MM.1S (cell line): ENCODE results near the gene YWHAQ.

ENCODE experiments used
- DNase-seq: peaks from one replicate; pipeline ENCODE4 v3.0.0-alpha.2; 2015
- H2AFZ ChIP-seq: fragments of 300-600 bp; sonication (generic); 2 replicates; pipeline ENCODE4 v1.6.0; 2016; ENCODE audit warnings: antibody characterized with exemption, low read length
- H3F3A ChIP-seq: fragments of 300-600 bp; sonication (generic); 2 replicates; pipeline ENCODE4 v1.6.1; 2016; ENCODE audit warnings: mild to moderate bottlenecking, antibody characterized with exemption, low read length, moderate library complexity, mixed read lengths; ENCODE audit not compliant: insufficient read depth
- H3K27ac ChIP-seq: fragments of 300-600 bp; sonication (generic); 2 replicates; pipeline ENCODE4 v1.5.1; 2016; ENCODE audit warnings: mild to moderate bottlenecking, low read length
- H3K27me3 ChIP-seq: fragments of 300-600 bp; sonication (generic); replicated peaks from 2 replicates; pipeline ENCODE4 v1.6.0; 2016; ENCODE audit warnings: low read length; ENCODE audit not compliant: insufficient read depth
- H3K36me3 ChIP-seq: fragments of 300-600 bp; sonication (generic); replicated peaks from 2 replicates; pipeline ENCODE4 v1.6.1; 2016; ENCODE audit warnings: mild to moderate bottlenecking, low read length, mixed read lengths; ENCODE audit not compliant: insufficient read depth
- H3K4me1 ChIP-seq: fragments of 300-600 bp; sonication (generic); 2 replicates; pipeline ENCODE4 v1.6.1; 2016; ENCODE audit warnings: low read length, mixed read lengths
- H3K4me2 ChIP-seq: fragments of 300-600 bp; sonication (generic); 2 replicates; pipeline ENCODE4 v1.6.0; 2016; ENCODE audit warnings: low read depth, low read length
- H3K4me3 ChIP-seq: fragments of 300-600 bp; sonication (generic); 2 replicates; pipeline ENCODE4 v1.5.1; 2016; ENCODE audit warnings: low read length, mixed read lengths
- H3K79me2 ChIP-seq: fragments of 300-600 bp; sonication (generic); 2 replicates; pipeline ENCODE4 v1.6.1; 2016; ENCODE audit warnings: mixed run types, low read length, mixed read lengths
- H3K9ac ChIP-seq: fragments of 300-600 bp; sonication (generic); 2 replicates; pipeline ENCODE4 v1.6.1; 2016; ENCODE audit warnings: low read length, mixed read lengths
- H3K9me2 ChIP-seq: fragments of 300-600 bp; sonication (generic); replicated peaks from 2 replicates; pipeline ENCODE4 v1.6.1; 2016; ENCODE audit warnings: mild to moderate bottlenecking, low read length, mixed read lengths; ENCODE audit not compliant: insufficient read depth
- H3K9me3 ChIP-seq: fragments of 300-600 bp; sonication (generic); replicated peaks from 2 replicates; pipeline ENCODE4 v1.6.1; 2016; ENCODE audit warnings: mild to moderate bottlenecking, low read length, mixed read lengths; ENCODE audit not compliant: insufficient read depth
- H4K20me1 ChIP-seq: fragments of 300-600 bp; sonication (generic); 2 replicates; pipeline ENCODE4 v1.6.1; 2016; ENCODE audit warnings: mild to moderate bottlenecking, low read length, moderate library complexity, mixed read lengths; ENCODE audit not compliant: insufficient read depth
- EZH2 ChIP-seq: fragments of 300-600 bp; sonication (generic); optimal IDR thresholded peaks from 2 replicates; pipeline ENCODE3; 2017; ENCODE audit warnings: low read depth, mild to moderate bottlenecking, antibody characterized with exemption, low read length, mixed read lengths
- EZH2phosphoT487 ChIP-seq: fragments of 300-600 bp; sonication (generic); IDR thresholded peaks from 2 replicates; pipeline ENCODE4 v1.6.1; 2018; ENCODE audit warnings: antibody characterized with exemption, low read length
- TF ChIP-seq, protein P1 (sequence below): fragments of 300-600 bp; sonication (generic); IDR thresholded peaks from 2 replicates; pipeline ENCODE4 v1.5.1; 2016; ENCODE audit warnings: antibody characterized with exemption, low read length, mixed read lengths

YWHAQ gene

GRCh38 chr2:9666306-9666705 is 35.5 kb upstream of the YWHAQ start:
- no peak overlapping the region for H3K27ac ChIP-seq
- no peak overlapping the region for H3K4me3 ChIP-seq
- H4K20me1 ChIP-seq = no peaks in the 10 kb centered on the region
- DNase-seq = no peak
- no peaks in the 10 kb centered on the region for H3K9me2 ChIP-seq
- H3K4me2 ChIP-seq = no peak overlapping the region
- H3F3A ChIP-seq = peaks cover 3% of the 10 kb centered on the region; the same call in 1 of the 2 replicates
- no peaks in the 10 kb centered on the region for H3K27me3 ChIP-seq
- no peak overlapping the region for H3K9ac ChIP-seq
- H2AFZ ChIP-seq = no peak overlapping the region
- H3K9me3 ChIP-seq = no peaks in the 10 kb centered on the region
- TF ChIP-seq EZH2 (no peak), EZH2phosphoT487 (no peak)
- TF ChIP-seq, protein P1, sequence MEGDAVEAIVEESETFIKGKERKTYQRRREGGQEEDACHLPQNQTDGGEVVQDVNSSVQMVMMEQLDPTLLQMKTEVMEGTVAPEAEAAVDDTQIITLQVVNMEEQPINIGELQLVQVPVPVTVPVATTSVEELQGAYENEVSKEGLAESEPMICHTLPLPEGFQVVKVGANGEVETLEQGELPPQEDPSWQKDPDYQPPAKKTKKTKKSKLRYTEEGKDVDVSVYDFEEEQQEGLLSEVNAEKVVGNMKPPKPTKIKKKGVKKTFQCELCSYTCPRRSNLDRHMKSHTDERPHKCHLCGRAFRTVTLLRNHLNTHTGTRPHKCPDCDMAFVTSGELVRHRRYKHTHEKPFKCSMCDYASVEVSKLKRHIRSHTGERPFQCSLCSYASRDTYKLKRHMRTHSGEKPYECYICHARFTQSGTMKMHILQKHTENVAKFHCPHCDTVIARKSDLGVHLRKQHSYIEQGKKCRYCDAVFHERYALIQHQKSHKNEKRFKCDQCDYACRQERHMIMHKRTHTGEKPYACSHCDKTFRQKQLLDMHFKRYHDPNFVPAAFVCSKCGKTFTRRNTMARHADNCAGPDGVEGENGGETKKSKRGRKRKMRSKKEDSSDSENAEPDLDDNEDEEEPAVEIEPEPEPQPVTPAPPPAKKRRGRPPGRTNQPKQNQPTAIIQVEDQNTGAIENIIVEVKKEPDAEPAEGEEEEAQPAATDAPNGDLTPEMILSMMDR = no peak
- no peaks in the 10 kb centered on the region for H3K36me3 ChIP-seq
- H3K4me1 ChIP-seq = peaks cover 9% of the 10 kb centered on the region
- H3K79me2 ChIP-seq = no peaks in the 10 kb centered on the region

GRCh38 chr2:9665898-9666297 is 35.1 kb upstream of the YWHAQ start:
- Histone ChIP-seq H3K4me3 (no peak overlapping the region), H3K4me2 (no peak overlapping the region), H3F3A (peaks cover 3% of the 10 kb centered on the region; the same call in 1 of the 2 replicates), H3K27me3 (no peaks in the 10 kb centered on the region), H2AFZ (no peak overlapping the region), H3K27ac (no peak overlapping the region), H4K20me1 (no peaks in the 10 kb centered on the region), H3K9me2 (no peaks in the 10 kb centered on the region), H3K36me3 (no peaks in the 10 kb centered on the region), H3K9ac (no peak overlapping the region), H3K79me2 (no peaks in the 10 kb centered on the region), H3K4me1 (peaks cover 9% of the 10 kb centered on the region), H3K9me3 (no peaks in the 10 kb centered on the region)
- DNase-seq = no peak
- TF ChIP-seq EZH2phosphoT487 (no peak), EZH2 (no peak)
- TF ChIP-seq, protein P1 = no peak

GRCh38 chr2:9664365-9664764 is 33.6 kb upstream of the YWHAQ start:
- H3K9me3 ChIP-seq = no peaks in the 10 kb centered on the region
- no peak overlapping the region for H3K4me3 ChIP-seq
- no peaks in the 10 kb centered on the region for H4K20me1 ChIP-seq
- H3K4me1 ChIP-seq = peaks cover 9% of the 10 kb centered on the region
- no peak overlapping the region for H2AFZ ChIP-seq
- TF ChIP-seq, protein P1 = no peak
- TF ChIP-seq EZH2phosphoT487 = no peak
- TF ChIP-seq EZH2 = no peak
- no peaks in the 10 kb centered on the region for H3K27me3 ChIP-seq
- no peak overlapping the region for H3K9ac ChIP-seq
- no peak overlapping the region for H3K27ac ChIP-seq
- H3F3A ChIP-seq = peaks cover 3% of the 10 kb centered on the region; the same call in 1 of the 2 replicates
- no peak overlapping the region for H3K4me2 ChIP-seq
- H3K36me3 ChIP-seq = no peaks in the 10 kb centered on the region
- no peaks in the 10 kb centered on the region for H3K9me2 ChIP-seq
- no peaks in the 10 kb centered on the region for H3K79me2 ChIP-seq
- DNase-seq = no peak
